HCT116 (cell line): Measurements from ENCODE around the gene TNFRSF8. TPM values are rescaled to one million over a fixed set of nuclear protein-coding genes. Genes with fewer than 3 reads are reported as not detected.

Experiments used
- ATAC-seq: fragments of 200-7000 bp; cut with Tn5 transposase; 2 replicates; pipeline ENCODE4 v1.9.1; 2020; ENCODE audit warnings: mild to moderate bottlenecking, moderate library complexity
- BruUV-seq: library from RNA; stranded (reverse); fragments of 400-500 nt; replicated peaks from 2 replicates; lab custom pipeline; 2021; lab: Mats Ljungman, UMichigan
- CTCF ChIA-PET: fragments of 300-600 bp; sonication (Branson Sonifier 250); formaldehyde crosslinking; loops from one replicate; lab custom pipeline; 2021; ENCODE audit warnings: antibody characterized with exemption; lab: Charles Lee
- POLR2A ChIA-PET: fragments of 300-600, 350-600 bp; sonication (Branson Sonifier 250); formaldehyde crosslinking; loops from one replicate; lab custom pipeline; 2021; ENCODE audit warnings: antibody characterized with exemption; lab: Charles Lee
- RAD21 ChIA-PET, 2 experiments: fragments of 300-600 bp; sonication (Branson Sonifier 250); formaldehyde crosslinking; loops; one replicate each; lab custom pipeline; 2023; ENCODE audit warnings: low total read pairs in 2 of 2; ENCODE audit not compliant: uncharacterized antibody in 2 of 2, unreplicated experiment in 2 of 2, low non-redundant PET in 1 of 2; lab: Charles Lee
- DNase-seq: peaks from one replicate; pipeline ENCODE4 v3.0.0-alpha.2; 2010; ENCODE audit warnings: low read depth, low spot score
- H2AFZ ChIP-seq: fragments of 200-600 bp; shearing (Covaris generic), sonication (generic); 2 replicates; pipeline ENCODE4 v1.6.1; 2017; ENCODE audit warnings: low read depth, mixed run types, mixed read lengths, antibody characterized with exemption, low read length; ENCODE audit not compliant: poor library complexity, severe bottlenecking
- H3K27ac ChIP-seq: 2 replicates; pipeline ENCODE4 v1.5.1; 2012; ENCODE audit warnings: low read depth, low read length
- H3K27me3 ChIP-seq: fragments of 200-600 bp; sonication (generic); 2 replicates; pipeline ENCODE4 v1.6.1; 2016; ENCODE audit warnings: mixed run types, low read length, mixed read lengths; ENCODE audit not compliant: insufficient read depth
- H3K36me3 ChIP-seq, 2 experiments: fragments of 200-500 bp in 1 of 2; fragments of 200-600 bp in 1 of 2; sonication (Bioruptor generic) in 1 of 2; sonication (generic) in 1 of 2; 2 replicates each; pipeline versions ENCODE4 v1.5.1 to v1.6.1; 2014 to 2016; ENCODE audit warnings: low read length in 2 of 2, inconsistent platforms in 1 of 2, mixed read lengths in 1 of 2, mixed run types in 1 of 2; ENCODE audit not compliant: insufficient read depth in 2 of 2, control insufficient read depth in 1 of 2
- H3K4me1 ChIP-seq, 2 experiments: fragments of 200-600 bp in 1 of 2; sonication (generic) in 1 of 2; 2 replicates each; pipeline versions ENCODE4 v1.5.1 to v1.6.1; 2012 to 2017; ENCODE audit warnings: low read length in 2 of 2, inconsistent platforms in 1 of 2, mild to moderate bottlenecking in 1 of 2, mixed read lengths in 1 of 2, mixed run types in 1 of 2, moderate library complexity in 1 of 2; ENCODE audit not compliant: insufficient read depth in 2 of 2, control insufficient read depth in 1 of 2
- H3K4me2 ChIP-seq: fragments of 200-600 bp; sonication (generic); 2 replicates; pipeline ENCODE4 v1.6.1; 2017; ENCODE audit warnings: mixed run types, low read length, mixed read lengths
- H3K4me3 ChIP-seq, 2 experiments: fragments of 200-600 bp in 1 of 2; sonication (generic) in 1 of 2; replicated peaks in 1 of 2; 2 replicates each; pipeline ENCODE4 v1.5.1; 2011 to 2016; ENCODE audit warnings: low read length in 2 of 2, control low read depth in 1 of 2, low read depth in 1 of 2, mild to moderate bottlenecking in 1 of 2, mixed read lengths in 1 of 2, mixed run types in 1 of 2
- H3K79me2 ChIP-seq: fragments of 200-600 bp; sonication (generic); 2 replicates; pipeline ENCODE4 v1.6.1; 2017; ENCODE audit warnings: mild to moderate bottlenecking, mixed run types, low read length, moderate library complexity, mixed read lengths; ENCODE audit not compliant: insufficient read depth
- H3K9ac ChIP-seq: fragments of 200-600 bp; sonication (generic); 2 replicates; pipeline ENCODE4 v1.6.1; 2016; ENCODE audit warnings: low read length, mixed read lengths
- H3K9me2 ChIP-seq: fragments of 200-600 bp; sonication (generic), shearing (Covaris generic); 2 replicates; pipeline ENCODE4 v1.6.1; 2017; ENCODE audit warnings: mixed run types, mild to moderate bottlenecking, moderate library complexity; ENCODE audit not compliant: insufficient read depth
- H3K9me3 ChIP-seq, 2 experiments: fragments of 200-500 bp in 1 of 2; fragments of 200-600 bp in 1 of 2; sonication (Bioruptor generic) in 1 of 2; sonication (generic) in 1 of 2; 2 replicates each; pipeline ENCODE4 v1.6.1; 2014 to 2017; ENCODE audit warnings: low read length in 2 of 2, mixed read lengths in 2 of 2, inconsistent platforms in 1 of 2, low read depth in 1 of 2, mild to moderate bottlenecking in 1 of 2, mixed run types in 1 of 2, moderate library complexity in 1 of 2; ENCODE audit not compliant: control insufficient read depth in 1 of 2, insufficient read depth in 1 of 2
- H4K20me1 ChIP-seq: fragments of 200-600 bp; sonication (generic), shearing (Covaris generic); 2 replicates; pipeline ENCODE4 v1.6.1; 2017; ENCODE audit warnings: mixed run types, mild to moderate bottlenecking, moderate library complexity; ENCODE audit not compliant: insufficient read depth
- CBX3 ChIP-seq: IDR thresholded peaks from 2 replicates; pipeline ENCODE4 v1.6.1; 2012; ENCODE audit warnings: low read depth
- CEBPB ChIP-seq: IDR thresholded peaks from 2 replicates; pipeline ENCODE4 v1.6.1; 2012; ENCODE audit warnings: low read depth
- FOSL1 ChIP-seq: IDR thresholded peaks from 2 replicates; pipeline ENCODE4 v1.6.1; 2012; ENCODE audit warnings: low read depth
- POLR2AphosphoS5 ChIP-seq: IDR thresholded peaks from 2 replicates; pipeline ENCODE4 v1.6.1; 2011; ENCODE audit warnings: mild to moderate bottlenecking, low read depth, low read length, moderate library complexity
- RAD21 ChIP-seq: IDR thresholded peaks from 2 replicates; pipeline ENCODE4 v1.6.1; 2012; ENCODE audit warnings: low read depth, mild to moderate bottlenecking
- SP1 ChIP-seq: IDR thresholded peaks from 2 replicates; pipeline ENCODE4 v1.6.1; 2012; ENCODE audit warnings: low read depth
- intact Hi-C: fragments of 100-400 bp; cut with micrococcal nuclease; formaldehyde crosslinking; loops from 2 replicates; pipeline ENCODE4 v1.10.0; 2022
- total RNA-seq: library from RNA; stranded (reverse); gene quantifications from one replicate; pipeline ENCODE4 v1.2.1, GENCODE V29; 2021; ENCODE audit not compliant: unreplicated experiment
- TF ChIP-seq, protein P1 (sequence below), 3 experiments: fragments of 200-600 bp in 1 of 3; sonication (generic) in 1 of 3; IDR thresholded peaks in 2 of 3; conservative IDR thresholded peaks in 1 of 3; 2 replicates each; pipeline ENCODE4 v1.5.1; 2012 to 2017; ENCODE audit warnings: low read depth in 2 of 3, low read length in 2 of 3, antibody characterized with exemption in 1 of 3, borderline replicate concordance in 1 of 3, control low read depth in 1 of 3, mild to moderate bottlenecking in 1 of 3, mixed read lengths in 1 of 3, mixed run types in 1 of 3, moderate library complexity in 1 of 3; ENCODE audit not compliant: insufficient read depth in 1 of 3
- TF ChIP-seq, protein P2 (sequence below): IDR thresholded peaks from 2 replicates; pipeline ENCODE4 v1.6.1; 2012
- TF ChIP-seq, protein P3 (sequence below): IDR thresholded peaks from 2 replicates; pipeline ENCODE4 v1.6.1; 2012; ENCODE audit warnings: low read depth

The TNFRSF8 gene
- total RNA-seq, 1 experiment from 2014 or later = 0.17 TPM

DNA sequence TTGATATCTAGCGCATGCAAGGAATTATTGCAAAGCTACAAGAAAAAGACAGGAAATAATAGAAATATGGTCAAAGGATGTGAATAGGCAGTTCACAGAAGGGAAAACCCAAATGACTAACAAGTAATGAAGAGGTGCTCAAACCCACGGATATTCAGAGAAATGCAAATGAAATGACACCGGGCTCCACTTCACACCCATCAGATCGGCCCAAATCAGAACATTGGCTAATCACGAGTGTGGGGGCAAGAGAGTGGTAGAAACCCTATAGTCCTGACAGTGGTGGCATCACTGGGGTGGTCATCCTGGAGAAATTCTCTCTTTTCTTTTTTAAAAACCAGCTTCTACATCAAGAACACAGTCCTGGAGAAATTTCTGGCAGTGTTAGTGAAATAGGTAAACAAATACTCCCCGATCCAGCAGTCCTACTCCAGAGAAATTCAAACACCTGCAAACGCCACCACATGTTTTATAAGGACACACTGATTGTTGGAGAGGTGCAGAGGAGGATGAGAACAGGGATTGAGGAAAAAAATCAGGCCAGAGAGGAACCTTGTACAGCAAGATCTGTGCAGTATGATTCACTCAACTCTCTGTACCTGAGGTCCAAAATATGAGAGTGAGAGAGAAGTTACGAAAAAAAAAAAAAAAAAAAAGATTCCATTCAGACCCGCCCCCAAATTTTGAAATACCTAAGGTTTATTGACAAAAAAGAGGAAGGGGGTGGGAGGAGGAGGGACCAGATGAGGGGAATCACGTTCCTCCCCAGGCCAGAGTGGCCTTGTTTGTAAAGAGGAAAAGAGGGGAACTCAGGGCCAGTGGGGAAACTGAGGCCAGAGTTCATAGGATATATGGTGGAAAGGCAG lies 94.5 kb downstream of the TNFRSF8 start:
- no peak overlapping the region for H3K27ac ChIP-seq
- peak overlapping the region; percentile 15 for H3K4me2 ChIP-seq
- CTCF ChIA-PET = no interaction called here
- BruUV-seq = no TSS peak
- no peak for DNase-seq
- RAD21 ChIA-PET = no interaction called here
- no peaks in the 10 kb centered on the region for H3K9me2 ChIP-seq
- H3K4me1 ChIP-seq = peaks cover 48 to 65% of the 10 kb centered on the region in 2 experiments
- no peaks in the 10 kb centered on the region for H3K9me3 ChIP-seq
- POLR2A ChIA-PET = interaction anchor here (0.9 kb wide), 1 partner anchor 9 kb away, joined by 4 read pairs; no protein-coding TSS in a partner anchor
- intact Hi-C loops = no loop called here
- no peaks in the 10 kb centered on the region for H3K36me3 ChIP-seq
- H3K79me2 ChIP-seq = no peaks in the 10 kb centered on the region
- TF ChIP-seq, protein P1, sequence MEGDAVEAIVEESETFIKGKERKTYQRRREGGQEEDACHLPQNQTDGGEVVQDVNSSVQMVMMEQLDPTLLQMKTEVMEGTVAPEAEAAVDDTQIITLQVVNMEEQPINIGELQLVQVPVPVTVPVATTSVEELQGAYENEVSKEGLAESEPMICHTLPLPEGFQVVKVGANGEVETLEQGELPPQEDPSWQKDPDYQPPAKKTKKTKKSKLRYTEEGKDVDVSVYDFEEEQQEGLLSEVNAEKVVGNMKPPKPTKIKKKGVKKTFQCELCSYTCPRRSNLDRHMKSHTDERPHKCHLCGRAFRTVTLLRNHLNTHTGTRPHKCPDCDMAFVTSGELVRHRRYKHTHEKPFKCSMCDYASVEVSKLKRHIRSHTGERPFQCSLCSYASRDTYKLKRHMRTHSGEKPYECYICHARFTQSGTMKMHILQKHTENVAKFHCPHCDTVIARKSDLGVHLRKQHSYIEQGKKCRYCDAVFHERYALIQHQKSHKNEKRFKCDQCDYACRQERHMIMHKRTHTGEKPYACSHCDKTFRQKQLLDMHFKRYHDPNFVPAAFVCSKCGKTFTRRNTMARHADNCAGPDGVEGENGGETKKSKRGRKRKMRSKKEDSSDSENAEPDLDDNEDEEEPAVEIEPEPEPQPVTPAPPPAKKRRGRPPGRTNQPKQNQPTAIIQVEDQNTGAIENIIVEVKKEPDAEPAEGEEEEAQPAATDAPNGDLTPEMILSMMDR (IDR thresholded peaks at IDR 0.05 in 2 of 3, conservative IDR thresholded peaks at IDR 0.05 in 1 of 3; ENCODE audit: borderline replicate concordance in 1 of 3, insufficient read depth in 1 of 3, low read depth in 2 of 3, low read length in 2 of 3) = no peak
- no peak for ATAC-seq
- H3K9ac ChIP-seq = no peak overlapping the region
- H2AFZ ChIP-seq = peak overlapping the region; percentile 78
- H3K4me3 ChIP-seq = no peak overlapping the region
- no peaks in the 10 kb centered on the region for H4K20me1 ChIP-seq
- H3K27me3 ChIP-seq = no peaks in the 10 kb centered on the region

DNA sequence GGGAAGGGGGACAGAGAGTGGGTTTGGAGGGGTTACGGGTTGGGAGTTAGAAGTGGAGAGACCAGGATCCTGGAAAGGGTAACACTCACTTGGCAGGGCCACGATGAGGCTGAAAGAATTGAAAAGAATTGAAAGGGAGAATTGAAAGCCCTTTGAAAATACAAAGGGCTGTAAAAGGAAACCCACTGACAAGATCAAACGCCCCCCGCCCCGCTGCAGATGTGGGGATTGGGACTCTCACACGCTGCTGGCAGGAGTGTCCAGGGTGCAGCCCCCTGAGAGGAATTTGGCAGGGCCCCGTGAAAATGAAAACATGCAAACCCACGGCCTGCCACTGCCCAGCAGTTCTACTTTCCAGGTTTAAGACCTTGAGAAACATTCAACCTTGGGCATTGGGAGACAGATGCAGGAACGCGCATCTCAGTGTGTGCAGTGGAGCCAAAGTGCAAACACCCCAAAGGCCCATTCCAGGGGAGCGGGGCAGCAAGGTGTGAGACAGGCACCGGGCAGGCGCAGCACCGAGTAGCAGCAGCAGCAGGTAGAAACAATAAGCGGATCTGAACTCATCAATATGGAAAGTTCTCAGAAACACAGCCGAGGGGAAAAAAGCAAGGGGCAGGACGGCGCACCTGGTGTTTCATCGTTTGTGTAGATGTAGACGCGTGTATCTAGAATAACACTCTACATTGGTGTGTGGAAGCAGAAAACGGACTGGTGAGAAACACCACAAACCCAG lies 95.4 kb downstream of the TNFRSF8 start:
- intact Hi-C loops = no loop called here
- peak overlapping the region; percentile 15; the same call in 1 of the 2 replicates for H3K4me2 ChIP-seq
- POLR2A ChIA-PET = interaction anchor here (0.9 kb wide), 1 partner anchor 10 kb away, joined by 4 read pairs; no protein-coding TSS in a partner anchor

More for the DNA sequence above, 95.4 kb downstream of the TNFRSF8 start:
- TF ChIP-seq CBX3 (no peak), POLR2AphosphoS5 (no peak), CEBPB (no peak), FOSL1 (no peak), SP1 (no peak), RAD21 (no peak)
- TF ChIP-seq, protein P2, sequence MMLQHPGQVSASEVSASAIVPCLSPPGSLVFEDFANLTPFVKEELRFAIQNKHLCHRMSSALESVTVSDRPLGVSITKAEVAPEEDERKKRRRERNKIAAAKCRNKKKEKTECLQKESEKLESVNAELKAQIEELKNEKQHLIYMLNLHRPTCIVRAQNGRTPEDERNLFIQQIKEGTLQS = no peak
- TF ChIP-seq, protein P3, sequence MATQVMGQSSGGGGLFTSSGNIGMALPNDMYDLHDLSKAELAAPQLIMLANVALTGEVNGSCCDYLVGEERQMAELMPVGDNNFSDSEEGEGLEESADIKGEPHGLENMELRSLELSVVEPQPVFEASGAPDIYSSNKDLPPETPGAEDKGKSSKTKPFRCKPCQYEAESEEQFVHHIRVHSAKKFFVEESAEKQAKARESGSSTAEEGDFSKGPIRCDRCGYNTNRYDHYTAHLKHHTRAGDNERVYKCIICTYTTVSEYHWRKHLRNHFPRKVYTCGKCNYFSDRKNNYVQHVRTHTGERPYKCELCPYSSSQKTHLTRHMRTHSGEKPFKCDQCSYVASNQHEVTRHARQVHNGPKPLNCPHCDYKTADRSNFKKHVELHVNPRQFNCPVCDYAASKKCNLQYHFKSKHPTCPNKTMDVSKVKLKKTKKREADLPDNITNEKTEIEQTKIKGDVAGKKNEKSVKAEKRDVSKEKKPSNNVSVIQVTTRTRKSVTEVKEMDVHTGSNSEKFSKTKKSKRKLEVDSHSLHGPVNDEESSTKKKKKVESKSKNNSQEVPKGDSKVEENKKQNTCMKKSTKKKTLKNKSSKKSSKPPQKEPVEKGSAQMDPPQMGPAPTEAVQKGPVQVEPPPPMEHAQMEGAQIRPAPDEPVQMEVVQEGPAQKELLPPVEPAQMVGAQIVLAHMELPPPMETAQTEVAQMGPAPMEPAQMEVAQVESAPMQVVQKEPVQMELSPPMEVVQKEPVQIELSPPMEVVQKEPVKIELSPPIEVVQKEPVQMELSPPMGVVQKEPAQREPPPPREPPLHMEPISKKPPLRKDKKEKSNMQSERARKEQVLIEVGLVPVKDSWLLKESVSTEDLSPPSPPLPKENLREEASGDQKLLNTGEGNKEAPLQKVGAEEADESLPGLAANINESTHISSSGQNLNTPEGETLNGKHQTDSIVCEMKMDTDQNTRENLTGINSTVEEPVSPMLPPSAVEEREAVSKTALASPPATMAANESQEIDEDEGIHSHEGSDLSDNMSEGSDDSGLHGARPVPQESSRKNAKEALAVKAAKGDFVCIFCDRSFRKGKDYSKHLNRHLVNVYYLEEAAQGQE = no peak
- H3K9me2 ChIP-seq = no peaks in the 10 kb centered on the region
- no peak overlapping the region for H3K9ac ChIP-seq
- no peak overlapping the region for H3K4me3 ChIP-seq
- no peak overlapping the region for H3K27ac ChIP-seq
- BruUV-seq = no TSS peak
- ATAC-seq (no peak), DNase-seq (no peak)
- no peaks in the 10 kb centered on the region for H3K36me3 ChIP-seq
- no peaks in the 10 kb centered on the region for H3K79me2 ChIP-seq
- peaks cover 44 to 65% of the 10 kb centered on the region in 2 experiments for H3K4me1 ChIP-seq
- no peak overlapping the region for H2AFZ ChIP-seq
- H3K9me3 ChIP-seq = no peaks in the 10 kb centered on the region
- H3K27me3 ChIP-seq = no peaks in the 10 kb centered on the region
- ChIA-PET CTCF (no interaction called here), RAD21 (no interaction called here)
- no peaks in the 10 kb centered on the region for H4K20me1 ChIP-seq
